ENCODE results near the gene TMEM178B. TPM values are rescaled to one million over a fixed set of nuclear protein-coding genes. Genes with fewer than 3 reads are reported as not detected.

TMEM178B gene
- total RNA-seq, 4 donors from 2014 or later, result under 0.01 to 0.94 (median 0.35) TPM

GRCh38 chr7:141280100-141280499, 206.2 kb downstream of the TMEM178B start:
- TF ChIP-seq CTCF (IDR thresholded peaks at IDR 0.05; ENCODE audit: low read depth), result no peak

- no peak for TF ChIP-seq CTCF (IDR thresholded peaks at IDR 0.05; ENCODE audit: low read depth)
Measured at GRCh38 chr7:141281311-141281710, 207.4 kb downstream of the TMEM178B start.

GRCh38 chr7:141286522-141286921, 212.7 kb downstream of the TMEM178B start:
- TF ChIP-seq CTCF (IDR thresholded peaks at IDR 0.05; ENCODE audit: low read depth), result no peak

GRCh38 chr7:141287936-141288335, 214.1 kb downstream of the TMEM178B start:
- no peak for TF ChIP-seq CTCF (IDR thresholded peaks at IDR 0.05; ENCODE audit: low read depth)

- TF ChIP-seq CTCF (IDR thresholded peaks at IDR 0.05; ENCODE audit: low read depth), result no peak
Measured at GRCh38 chr7:141288626-141289025, 214.8 kb downstream of the TMEM178B start.

GRCh38 chr7:141290365-141290764, 216.5 kb downstream of the TMEM178B start:
- no peak for TF ChIP-seq CTCF (IDR thresholded peaks at IDR 0.05; ENCODE audit: low read depth)

- no peak for TF ChIP-seq CTCF (IDR thresholded peaks at IDR 0.05; ENCODE audit: low read depth)
Measured at GRCh38 chr7:141290973-141291372, 217.1 kb downstream of the TMEM178B start.

All from subcutaneous adipose tissue (tissue), 4 donors.